Mucosa of gallbladder (tissue), 1 donor: ENCODE results near the gene TM9SF2. TPM values are rescaled to one million over a fixed set of nuclear protein-coding genes. Genes with fewer than 3 reads are reported as not detected.
"Not testable (repeated sequence)": the region's sequence is repeated elsewhere in the genome, so short reads cannot be mapped to it uniquely, and the experiment has no call there.

Source experiments
- DNase-seq: peaks from one replicate; pipeline ENCODE4 v3.0.0-alpha.2; 2020; ENCODE audit warnings: low spot score
- total RNA-seq: library from RNA; stranded (reverse); gene quantifications from one replicate; pipeline ENCODE4 v1.2.1, GENCODE V29; 2021
- donor health status: DM: no; HTN: no; CAD: no.

TM9SF2 gene
- total RNA-seq, 1 donor from 2014 or later: 158 TPM

- no peak for DNase-seq
Measured at GRCh38 chr13:99536023-99536422, 34.8 kb downstream of the TM9SF2 start.

- no peak for DNase-seq
Measured at GRCh38 chr13:99540530-99540929, 39.3 kb downstream of the TM9SF2 start.

GRCh38 chr13:99542788-99543406, 41.6 kb downstream of the TM9SF2 start:
- no peak for DNase-seq

- no peak for DNase-seq
Measured at GRCh38 chr13:99545361-99545760, 44.1 kb downstream of the TM9SF2 start.

- DNase-seq: no peak
Measured at GRCh38 chr13:99545979-99546378, 44.7 kb downstream of the TM9SF2 start.

- no peak for DNase-seq
Measured at GRCh38 chr13:99546878-99547277, 45.6 kb downstream of the TM9SF2 start.

GRCh38 chr13:99548448-99548847, 47.2 kb downstream of the TM9SF2 start:
- no peak for DNase-seq

GRCh38 chr13:99553033-99553432, 51.8 kb downstream of the TM9SF2 start:
- DNase-seq: no peak

GRCh38 chr13:99555149-99555548, 53.9 kb downstream of the TM9SF2 start:
- no peak for DNase-seq

GRCh38 chr13:99556867-99557443, 55.7 kb downstream of the TM9SF2 start:
- no peak for DNase-seq

GRCh38 chr13:99558570-99559180, 57.4 kb downstream of the TM9SF2 start:
- DNase-seq: no peak

- no peak for DNase-seq
Measured at GRCh38 chr13:99559560-99559959, 58.3 kb downstream of the TM9SF2 start.

- no peak for DNase-seq
Measured at GRCh38 chr13:99563404-99563803, 62.1 kb downstream of the TM9SF2 start.

- DNase-seq: no peak
Measured at GRCh38 chr13:99564386-99564785, 63.1 kb downstream of the TM9SF2 start.

GRCh38 chr13:99565478-99566124, 64.3 kb downstream of the TM9SF2 start:
- DNase-seq: no peak

- DNase-seq: no peak
Measured at GRCh38 chr13:99566125-99567083, 65.1 kb downstream of the TM9SF2 start.

- DNase-seq: not testable (repeated sequence)
Measured at GRCh38 chr13:99568901-99569300, 67.6 kb downstream of the TM9SF2 start.

- no peak for DNase-seq
Measured at GRCh38 chr13:99572131-99572530, 70.9 kb downstream of the TM9SF2 start.

- no peak for DNase-seq
Measured at GRCh38 chr13:99572921-99573320, 71.6 kb downstream of the TM9SF2 start.

- DNase-seq: no peak
Measured at GRCh38 chr13:99575376-99576120, 74.3 kb downstream of the TM9SF2 start.
